HCT116 (cell line): Measurements from ENCODE around the gene STIM1. TPM values are rescaled to one million over a fixed set of nuclear protein-coding genes. Genes with fewer than 3 reads are reported as not detected.

Source experiments
- ATAC-seq: fragments of 200-7000 bp; cut with Tn5 transposase; 2 replicates; pipeline ENCODE4 v1.9.1; 2020; ENCODE audit warnings: mild to moderate bottlenecking, moderate library complexity
- BruUV-seq: library from RNA; stranded (reverse); fragments of 400-500 nt; replicated peaks from 2 replicates; lab custom pipeline; 2021; lab: Mats Ljungman, UMichigan
- CTCF ChIA-PET: fragments of 300-600 bp; sonication (Branson Sonifier 250); formaldehyde crosslinking; loops from one replicate; lab custom pipeline; 2021; ENCODE audit warnings: antibody characterized with exemption; lab: Charles Lee
- POLR2A ChIA-PET: fragments of 300-600, 350-600 bp; sonication (Branson Sonifier 250); formaldehyde crosslinking; loops from one replicate; lab custom pipeline; 2021; ENCODE audit warnings: antibody characterized with exemption; lab: Charles Lee
- RAD21 ChIA-PET, 2 experiments: fragments of 300-600 bp; sonication (Branson Sonifier 250); formaldehyde crosslinking; loops; one replicate each; lab custom pipeline; 2023; ENCODE audit warnings: low total read pairs in 2 of 2; ENCODE audit not compliant: uncharacterized antibody in 2 of 2, unreplicated experiment in 2 of 2, low non-redundant PET in 1 of 2; lab: Charles Lee
- DNase-seq: peaks from one replicate; pipeline ENCODE4 v3.0.0-alpha.2; 2010; ENCODE audit warnings: low read depth, low spot score
- H2AFZ ChIP-seq: fragments of 200-600 bp; shearing (Covaris generic), sonication (generic); 2 replicates; pipeline ENCODE4 v1.6.1; 2017; ENCODE audit warnings: low read depth, mixed run types, mixed read lengths, antibody characterized with exemption, low read length; ENCODE audit not compliant: poor library complexity, severe bottlenecking
- H3K27ac ChIP-seq: 2 replicates; pipeline ENCODE4 v1.5.1; 2012; ENCODE audit warnings: low read depth, low read length
- H3K27me3 ChIP-seq: fragments of 200-600 bp; sonication (generic); 2 replicates; pipeline ENCODE4 v1.6.1; 2016; ENCODE audit warnings: mixed run types, low read length, mixed read lengths; ENCODE audit not compliant: insufficient read depth
- H3K36me3 ChIP-seq, 2 experiments: fragments of 200-500 bp in 1 of 2; fragments of 200-600 bp in 1 of 2; sonication (Bioruptor generic) in 1 of 2; sonication (generic) in 1 of 2; 2 replicates each; pipeline versions ENCODE4 v1.5.1 to v1.6.1; 2014 to 2016; ENCODE audit warnings: low read length in 2 of 2, inconsistent platforms in 1 of 2, mixed read lengths in 1 of 2, mixed run types in 1 of 2; ENCODE audit not compliant: insufficient read depth in 2 of 2, control insufficient read depth in 1 of 2
- H3K4me1 ChIP-seq, 2 experiments: fragments of 200-600 bp in 1 of 2; sonication (generic) in 1 of 2; 2 replicates each; pipeline versions ENCODE4 v1.5.1 to v1.6.1; 2012 to 2017; ENCODE audit warnings: low read length in 2 of 2, inconsistent platforms in 1 of 2, mild to moderate bottlenecking in 1 of 2, mixed read lengths in 1 of 2, mixed run types in 1 of 2, moderate library complexity in 1 of 2; ENCODE audit not compliant: insufficient read depth in 2 of 2, control insufficient read depth in 1 of 2
- H3K4me2 ChIP-seq: fragments of 200-600 bp; sonication (generic); 2 replicates; pipeline ENCODE4 v1.6.1; 2017; ENCODE audit warnings: mixed run types, low read length, mixed read lengths
- H3K4me3 ChIP-seq, 2 experiments: fragments of 200-600 bp in 1 of 2; sonication (generic) in 1 of 2; replicated peaks in 1 of 2; 2 replicates each; pipeline ENCODE4 v1.5.1; 2011 to 2016; ENCODE audit warnings: low read length in 2 of 2, control low read depth in 1 of 2, low read depth in 1 of 2, mild to moderate bottlenecking in 1 of 2, mixed read lengths in 1 of 2, mixed run types in 1 of 2
- H3K79me2 ChIP-seq: fragments of 200-600 bp; sonication (generic); 2 replicates; pipeline ENCODE4 v1.6.1; 2017; ENCODE audit warnings: mild to moderate bottlenecking, mixed run types, low read length, moderate library complexity, mixed read lengths; ENCODE audit not compliant: insufficient read depth
- H3K9ac ChIP-seq: fragments of 200-600 bp; sonication (generic); 2 replicates; pipeline ENCODE4 v1.6.1; 2016; ENCODE audit warnings: low read length, mixed read lengths
- H3K9me2 ChIP-seq: fragments of 200-600 bp; sonication (generic), shearing (Covaris generic); 2 replicates; pipeline ENCODE4 v1.6.1; 2017; ENCODE audit warnings: mixed run types, mild to moderate bottlenecking, moderate library complexity; ENCODE audit not compliant: insufficient read depth
- H3K9me3 ChIP-seq, 2 experiments: fragments of 200-500 bp in 1 of 2; fragments of 200-600 bp in 1 of 2; sonication (Bioruptor generic) in 1 of 2; sonication (generic) in 1 of 2; 2 replicates each; pipeline ENCODE4 v1.6.1; 2014 to 2017; ENCODE audit warnings: low read length in 2 of 2, mixed read lengths in 2 of 2, inconsistent platforms in 1 of 2, low read depth in 1 of 2, mild to moderate bottlenecking in 1 of 2, mixed run types in 1 of 2, moderate library complexity in 1 of 2; ENCODE audit not compliant: control insufficient read depth in 1 of 2, insufficient read depth in 1 of 2
- H4K20me1 ChIP-seq: fragments of 200-600 bp; sonication (generic), shearing (Covaris generic); 2 replicates; pipeline ENCODE4 v1.6.1; 2017; ENCODE audit warnings: mixed run types, mild to moderate bottlenecking, moderate library complexity; ENCODE audit not compliant: insufficient read depth
- ATF3 ChIP-seq: IDR thresholded peaks from 2 replicates; pipeline ENCODE4 v1.6.1; 2012
- CBX3 ChIP-seq: IDR thresholded peaks from 2 replicates; pipeline ENCODE4 v1.6.1; 2012; ENCODE audit warnings: low read depth
- EGR1 ChIP-seq: IDR thresholded peaks from 2 replicates; pipeline ENCODE4 v1.6.1; 2012; ENCODE audit warnings: low read depth
- ELF1 ChIP-seq: IDR thresholded peaks from 2 replicates; pipeline ENCODE4 v1.6.1; 2012; ENCODE audit warnings: low read depth, borderline replicate concordance
- EZH2 ChIP-seq: fragments of 200-600 bp; sonication (generic); IDR thresholded peaks from 2 replicates; pipeline ENCODE4 v1.6.1; 2017; ENCODE audit warnings: antibody characterized with exemption, mixed run types
- EZH2phosphoT487 ChIP-seq: fragments of 200-600 bp; IDR thresholded peaks from 2 replicates; pipeline ENCODE4 v1.6.1; 2018; ENCODE audit warnings: antibody characterized with exemption, borderline replicate concordance
- MAX ChIP-seq: IDR thresholded peaks from 2 replicates; pipeline ENCODE4 v1.6.1; 2012
- POLR2AphosphoS5 ChIP-seq: IDR thresholded peaks from 2 replicates; pipeline ENCODE4 v1.6.1; 2011; ENCODE audit warnings: mild to moderate bottlenecking, low read depth, low read length, moderate library complexity
- RAD21 ChIP-seq: IDR thresholded peaks from 2 replicates; pipeline ENCODE4 v1.6.1; 2012; ENCODE audit warnings: low read depth, mild to moderate bottlenecking
- SIN3A ChIP-seq: IDR thresholded peaks from 2 replicates; pipeline ENCODE4 v1.6.1; 2012; ENCODE audit warnings: low read depth
- SP1 ChIP-seq: IDR thresholded peaks from 2 replicates; pipeline ENCODE4 v1.6.1; 2012; ENCODE audit warnings: low read depth
- SRF ChIP-seq: IDR thresholded peaks from 2 replicates; pipeline ENCODE4 v1.6.1; 2012; ENCODE audit warnings: low read depth
- TCF7L2 ChIP-seq: IDR thresholded peaks from 2 replicates; pipeline ENCODE4 v1.7.0; 2011; ENCODE audit warnings: borderline replicate concordance, inconsistent platforms; ENCODE audit not compliant: insufficient read depth, insufficient read length; ENCODE audit errors: extremely low read depth
- ZBTB33 ChIP-seq: IDR thresholded peaks from 2 replicates; pipeline ENCODE4 v1.6.1; 2011; ENCODE audit warnings: mild to moderate bottlenecking, low read length, moderate library complexity; ENCODE audit not compliant: insufficient replicate concordance; ENCODE audit errors: extremely low read depth
- ZFX ChIP-seq: fragments of 450-650 bp; IDR thresholded peaks from 2 replicates; pipeline ENCODE4 v1.6.1; 2017
- intact Hi-C: fragments of 100-400 bp; cut with micrococcal nuclease; formaldehyde crosslinking; loops from 2 replicates; pipeline ENCODE4 v1.10.0; 2022
- total RNA-seq: library from RNA; stranded (reverse); gene quantifications from one replicate; pipeline ENCODE4 v1.2.1, GENCODE V29; 2021; ENCODE audit not compliant: unreplicated experiment

Gene STIM1
- total RNA-seq, 1 experiment from 2014 or later, result 22.3 TPM

GRCh38 chr11:4092026-4092425 lies 236.6 kb downstream of the STIM1 start:
- ChIA-PET CTCF (no interaction called here), POLR2A (no interaction called here), RAD21 (no interaction called here)
- H3K4me3 ChIP-seq, result no peak overlapping the region
- H3K27me3 ChIP-seq, result no peaks in the 10 kb centered on the region
- intact Hi-C loops, result no loop called here
- H2AFZ ChIP-seq, result no peak overlapping the region
- H4K20me1 ChIP-seq, result no peaks in the 10 kb centered on the region
- BruUV-seq, result no TSS peak
- peaks cover 21% of the 10 kb centered on the region for H3K79me2 ChIP-seq
- no peaks in the 10 kb centered on the region for H3K9me2 ChIP-seq
- no peak overlapping the region for H3K9ac ChIP-seq
- H3K27ac ChIP-seq, result no peak overlapping the region
- TF ChIP-seq EZH2phosphoT487 (no peak), EZH2 (no peak), SP1 (no peak), MAX (no peak), ZFX (no peak), POLR2AphosphoS5 (no peak), RAD21 (no peak), EGR1 (no peak), TCF7L2 (no peak), SIN3A (no peak), SRF (no peak), CBX3 (no peak), ATF3 (no peak), ELF1 (no peak), ZBTB33 (no peak)
- ATAC-seq (no peak), DNase-seq (no peak)
- H3K9me3 ChIP-seq, result no peaks in the 10 kb centered on the region
- no peak overlapping the region for H3K4me2 ChIP-seq
- peaks cover 9 to 19% of the 10 kb centered on the region in 2 experiments; a peak in 3 of 4 replicates for H3K4me1 ChIP-seq
- H3K36me3 ChIP-seq, result no peaks in the 10 kb centered on the region
